GM19452 (cell line): ENCODE results near the gene SSTR4.
A peak's percentile ranks its signal among the peaks of the same experiment; 100 is the strongest.

ENCODE experiments used
- ATAC-seq: cut with Tn5 transposase; IDR thresholded peaks from one replicate; pipeline ENCODE4 v1.9.1; 2021; ENCODE audit not compliant: unreplicated experiment

SSTR4 gene

DNA sequence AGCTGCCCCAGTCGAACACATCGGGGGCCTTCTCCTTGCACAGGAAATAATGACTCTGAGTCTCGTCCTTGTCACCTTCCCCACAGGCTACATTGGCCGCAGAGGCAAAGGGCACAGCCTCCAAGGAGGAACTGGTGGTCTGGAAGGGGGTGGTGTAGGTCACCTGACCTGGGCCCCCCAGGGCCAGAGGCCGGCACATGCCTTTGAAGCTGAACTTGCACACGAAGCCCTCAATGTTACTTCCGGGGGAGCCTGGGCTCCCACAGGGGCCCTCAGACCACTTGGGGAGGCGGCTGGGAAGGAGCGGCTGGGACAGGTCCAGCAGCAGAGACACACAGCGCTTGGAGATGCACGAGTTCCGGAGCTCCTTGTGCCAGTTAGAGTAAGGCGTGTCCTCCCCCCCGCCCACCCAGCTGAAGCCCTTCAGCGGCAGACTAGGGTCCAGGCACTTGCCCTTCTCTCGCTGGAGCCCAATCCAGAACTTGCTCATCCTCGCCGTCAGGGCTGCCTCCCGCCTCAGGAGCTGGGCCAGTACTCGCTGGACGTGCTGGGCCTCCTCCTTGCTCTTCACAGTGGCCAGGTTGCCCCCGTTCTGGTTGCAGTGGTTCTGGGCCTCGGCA, 50.4 kb downstream of the SSTR4 start:
- ATAC-seq, result no peak

- peak; percentile 77 for ATAC-seq
These were observed 51.0 kb downstream of the SSTR4 start, which contains the start of gene CD93 for GRCh38 chr20:23086056-23086566. Gene CD93 (minus strand): TSS chr20:23086324. CDS start chr20:23086192, 132 bp downstream.

- ATAC-seq, result no peak
These were observed 51.9 kb downstream of the SSTR4 start for GRCh38 chr20:23086931-23087411.

DNA sequence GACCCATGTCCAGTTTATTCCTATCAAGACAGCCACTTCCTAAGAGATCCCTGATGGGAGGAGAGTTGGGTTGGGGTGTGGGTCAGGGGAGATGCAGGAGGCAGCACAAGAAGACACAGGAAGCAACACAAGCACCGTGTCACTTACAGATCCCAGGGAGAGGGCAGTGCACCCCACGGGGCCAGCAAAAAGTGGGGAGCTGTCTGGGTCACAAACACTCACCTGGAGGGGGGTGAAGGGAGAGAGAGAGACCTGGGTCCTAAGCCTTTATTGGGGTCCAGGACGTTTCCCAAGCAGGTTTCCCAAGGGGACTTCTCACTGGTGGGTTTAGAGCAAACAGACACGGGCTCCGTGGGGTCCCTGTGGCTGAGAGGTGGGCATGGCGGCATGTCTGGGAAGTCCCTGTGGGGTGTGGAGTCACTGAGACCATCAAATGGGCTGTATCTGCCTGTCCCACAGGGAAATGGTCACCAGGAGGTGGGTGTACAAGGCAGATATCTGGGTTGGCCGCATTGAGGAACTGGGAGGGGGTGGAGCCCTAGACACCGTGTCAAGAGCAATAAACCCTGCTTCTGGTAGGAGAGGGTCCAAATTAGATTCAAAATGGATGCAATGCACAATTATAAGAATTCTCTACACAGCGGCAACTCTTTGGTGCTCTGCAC, 52.6 kb downstream of the SSTR4 start:
- no peak for ATAC-seq
